NAMALWA (cell line): Measurements from ENCODE around the gene UBTD2.
"Not testable (repeated sequence)": the region's sequence is repeated elsewhere in the genome, so short reads cannot be mapped to it uniquely, and the experiment has no call there.

Experiments
- DNase-seq: peaks from one replicate; pipeline ENCODE4 v3.0.0-alpha.2; 2015; ENCODE audit warnings: low spot score

UBTD2 gene

GRCh38 chr5:172251419-172251818 is 32.1 kb downstream of the UBTD2 start:
- no peak for DNase-seq

DNA sequence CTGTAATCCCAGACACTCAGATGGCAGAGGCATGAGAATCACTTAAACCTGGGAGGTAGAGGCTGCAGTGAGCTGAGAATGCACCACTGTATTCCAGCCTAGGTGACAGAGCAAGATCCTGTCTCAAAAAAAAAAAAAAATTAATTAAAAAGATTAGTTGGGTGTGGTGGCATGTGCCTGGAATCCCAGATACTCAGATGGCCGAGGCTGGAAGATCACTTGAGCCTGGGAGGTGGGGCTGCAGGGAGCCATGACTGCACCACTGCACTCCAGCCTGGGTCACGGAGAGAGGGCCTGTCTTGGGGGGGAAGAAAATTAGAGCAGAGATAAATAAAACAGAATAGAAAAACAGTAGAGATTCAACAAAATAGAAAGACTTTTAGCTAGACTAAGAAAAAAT is 34.9 kb downstream of the UBTD2 start:
- DNase-seq, result no peak

DNA sequence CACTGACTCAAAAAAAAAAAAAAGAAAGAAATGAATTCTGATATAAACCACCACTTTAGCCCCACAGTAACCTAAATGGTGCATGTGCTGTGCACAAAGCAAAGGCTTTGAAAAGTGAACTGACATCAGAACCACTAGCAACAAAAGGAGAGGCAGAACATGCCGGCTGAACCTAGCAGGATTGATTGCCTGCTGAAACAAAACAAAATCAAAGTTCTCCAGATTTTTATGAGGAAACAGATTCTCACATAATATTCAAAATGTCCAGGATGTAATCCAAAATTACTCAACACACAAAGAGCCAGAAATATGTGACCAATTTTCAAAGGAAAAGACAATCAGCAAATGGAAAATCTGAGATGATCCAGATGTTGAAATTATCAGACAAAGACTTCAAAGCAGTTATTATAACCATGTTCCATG is 37.9 kb downstream of the UBTD2 start:
- DNase-seq, result no peak

GRCh38 chr5:172245046-172245445 is 38.5 kb downstream of the UBTD2 start:
- DNase-seq, result no peak

DNA sequence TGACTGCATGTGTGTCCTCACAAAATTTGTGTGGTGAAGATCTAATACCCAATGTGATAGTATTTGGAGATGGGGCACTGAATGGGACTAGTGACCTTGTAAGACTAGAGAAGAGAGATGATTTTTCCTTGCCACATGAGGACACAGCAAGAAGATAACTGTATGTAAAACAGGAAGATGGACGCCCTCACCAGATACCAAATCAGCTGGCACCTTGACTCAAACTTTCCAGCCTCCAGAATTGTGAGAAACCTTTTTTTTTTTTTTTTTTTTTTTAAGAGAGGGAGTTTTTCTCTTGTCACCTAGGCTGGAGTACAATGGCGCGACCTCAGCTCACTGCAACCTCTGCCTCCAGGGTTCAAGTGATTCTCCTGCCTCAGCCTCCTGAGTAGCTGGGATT is 40.3 kb downstream of the UBTD2 start:
- DNase-seq, result no peak

DNA sequence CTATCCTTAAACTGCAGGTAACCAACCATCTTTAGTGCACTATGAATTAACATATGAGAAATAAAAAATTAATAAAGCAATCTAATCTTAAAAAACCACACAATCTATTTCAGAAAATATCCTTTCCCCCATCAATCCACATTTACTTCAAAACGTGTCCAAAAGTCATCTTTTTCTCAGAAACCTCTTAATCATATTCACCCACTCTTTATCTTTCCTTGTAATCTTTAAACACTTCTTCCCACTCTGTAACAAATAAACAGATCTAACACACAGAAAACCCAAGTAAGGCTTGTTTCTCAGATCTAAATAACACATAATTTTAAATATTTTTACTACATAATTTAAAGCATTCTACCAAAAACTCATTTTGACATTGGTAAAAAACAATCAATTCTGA is 45.2 kb downstream of the UBTD2 start:
- DNase-seq, result no peak

DNA sequence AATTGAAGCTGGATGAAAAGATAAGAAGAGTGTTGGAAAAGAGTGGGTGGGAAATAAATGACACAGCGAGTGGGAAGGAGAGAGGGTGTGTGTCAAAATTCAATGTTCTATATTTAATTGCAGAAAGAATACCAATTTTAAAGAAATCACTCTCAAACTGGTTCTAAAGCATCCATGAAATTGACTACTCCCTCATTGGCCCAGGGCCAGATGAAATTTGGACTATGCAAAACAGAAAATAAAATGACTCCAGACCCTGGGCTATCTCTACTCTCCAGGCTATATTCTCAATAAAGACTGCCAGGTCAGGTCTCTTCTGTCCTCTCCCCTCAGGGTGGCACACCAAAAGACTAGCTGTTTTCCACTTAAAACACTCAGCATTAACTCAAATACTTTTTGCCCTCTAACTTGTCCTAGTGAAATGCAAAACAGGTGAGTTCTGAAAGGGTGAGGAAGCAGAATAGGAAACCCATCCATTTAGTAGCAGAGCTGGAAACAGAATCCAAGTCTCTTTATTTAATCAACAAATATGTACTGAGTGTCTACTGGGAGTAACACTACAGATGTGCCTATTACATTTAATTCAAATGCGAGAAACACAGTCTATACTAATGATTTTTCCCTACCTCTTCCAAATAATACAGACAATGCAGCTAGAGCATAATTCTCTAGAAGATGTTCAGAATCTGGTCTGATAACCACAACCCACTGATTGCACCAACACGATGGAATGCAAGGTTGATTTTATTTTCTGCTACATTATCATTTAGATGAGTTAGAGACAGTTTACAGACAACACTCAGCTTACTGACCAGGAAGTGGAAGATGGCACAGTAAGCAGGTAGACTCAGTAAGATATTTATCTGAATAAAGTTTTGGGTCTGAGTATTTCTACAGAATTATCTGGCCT is 47.5 kb downstream of the UBTD2 start:
- DNase-seq, result no peak

- DNase-seq, result no peak
Measured at GRCh38 chr5:172235132-172235780, 48.3 kb downstream of the UBTD2 start.

DNA sequence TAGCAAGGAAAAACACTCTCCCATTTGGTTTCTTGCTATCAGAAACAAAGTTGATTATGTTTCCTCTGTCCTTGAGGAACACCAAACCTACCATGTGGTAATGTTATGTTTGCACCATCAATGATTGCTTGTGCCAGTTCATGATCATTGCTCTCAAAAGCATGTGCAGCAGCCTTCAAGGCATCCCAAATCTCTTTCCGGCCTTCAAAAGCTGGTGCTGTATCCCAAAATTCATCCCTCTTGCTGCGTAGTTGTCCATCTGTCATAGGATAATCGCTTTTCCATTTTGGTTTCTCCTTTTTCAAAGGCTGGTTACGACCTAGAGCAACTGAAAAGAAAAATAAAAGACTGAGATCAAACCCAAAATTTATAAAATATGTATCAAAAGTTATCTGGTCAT is 49.5 kb downstream of the UBTD2 start:
- no peak for DNase-seq

DNA sequence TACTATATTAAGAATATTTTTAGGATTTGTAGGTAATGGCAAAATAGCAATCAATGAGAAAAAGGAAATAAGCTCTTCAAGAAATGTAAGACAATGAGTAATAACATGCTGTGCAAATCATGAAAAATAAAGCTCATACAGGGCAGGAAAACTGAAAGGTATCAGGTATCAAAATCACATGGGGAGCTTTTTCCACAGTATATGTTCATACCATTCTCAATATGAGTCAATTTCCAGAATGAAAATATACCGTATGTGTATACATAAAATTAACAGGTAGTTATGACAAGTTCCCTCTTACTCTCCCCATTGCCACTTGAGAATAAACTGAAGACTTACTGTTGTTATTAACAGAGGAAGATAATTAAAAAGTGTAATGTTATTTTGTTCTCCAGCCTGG is 53.7 kb downstream of the UBTD2 start:
- no peak for DNase-seq

- no peak for DNase-seq
Measured at GRCh38 chr5:172224996-172225395, 58.6 kb downstream of the UBTD2 start.

DNA sequence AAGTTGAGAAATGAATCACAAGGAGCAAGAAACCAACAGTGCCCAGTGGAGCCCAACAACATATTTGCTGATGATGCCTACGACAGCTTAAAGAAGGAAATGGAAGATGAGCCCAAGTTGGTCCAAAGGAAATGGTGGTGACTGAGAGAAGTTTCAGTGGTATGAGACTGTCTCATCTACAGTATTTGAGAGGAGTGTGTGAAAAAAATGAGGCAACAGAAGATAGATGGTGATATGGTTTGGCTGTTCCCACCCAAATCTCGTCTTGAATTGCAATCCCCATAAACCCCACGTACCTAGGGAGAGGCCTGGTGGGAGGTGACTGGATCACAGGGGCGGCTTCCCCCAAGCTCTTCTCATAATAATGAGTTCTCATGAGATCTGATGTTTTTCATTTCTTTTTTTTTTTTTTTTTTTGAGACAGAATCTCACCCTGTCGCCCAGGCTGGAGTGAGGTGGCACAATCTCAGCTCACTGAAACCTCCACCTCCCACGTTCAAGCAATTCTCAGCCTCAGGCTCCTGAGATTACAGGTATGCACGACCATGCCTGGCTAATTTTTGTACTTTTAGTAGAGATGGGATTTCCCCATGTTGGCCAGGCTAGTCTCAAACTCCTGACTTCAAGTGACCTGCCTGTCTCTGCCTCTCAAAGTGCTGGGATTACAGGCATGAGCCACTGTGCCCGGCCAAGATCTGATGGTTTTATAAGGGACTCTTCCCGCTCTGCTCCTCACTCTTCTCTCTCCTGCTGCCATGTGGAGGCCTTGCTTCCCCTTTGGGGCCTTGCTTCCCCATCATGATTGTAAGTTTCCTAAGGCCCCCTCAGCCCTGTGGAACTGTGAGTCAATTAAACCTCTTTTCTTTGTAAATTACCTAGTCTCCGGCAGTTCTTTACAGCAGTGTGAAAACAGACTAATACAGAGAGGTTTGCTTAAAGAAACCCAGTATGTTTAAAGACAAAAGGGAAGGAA is 59.4 kb downstream of the UBTD2 start:
- no peak for DNase-seq

DNA sequence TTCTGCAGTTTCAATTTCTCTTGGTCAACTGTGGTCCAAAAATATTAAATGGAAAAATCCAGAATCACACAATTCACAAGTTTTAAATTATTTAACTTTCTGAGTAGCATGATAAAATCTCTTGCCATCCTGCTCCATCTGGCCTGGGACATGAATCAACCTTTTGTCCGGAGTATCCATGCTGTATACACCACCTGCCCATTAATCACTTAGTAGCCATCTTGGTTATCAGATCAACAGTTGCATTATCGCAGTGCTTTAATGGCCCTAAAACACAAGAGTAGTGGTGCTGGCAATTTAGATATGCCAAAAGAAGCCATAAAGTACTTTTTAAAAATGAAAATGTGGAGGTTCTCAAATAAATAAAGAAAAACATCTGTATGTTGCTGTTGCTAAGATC is 64.3 kb downstream of the UBTD2 start:
- no peak for DNase-seq

- no peak for DNase-seq
Measured at GRCh38 chr5:172216345-172216744, 67.2 kb downstream of the UBTD2 start.

DNA sequence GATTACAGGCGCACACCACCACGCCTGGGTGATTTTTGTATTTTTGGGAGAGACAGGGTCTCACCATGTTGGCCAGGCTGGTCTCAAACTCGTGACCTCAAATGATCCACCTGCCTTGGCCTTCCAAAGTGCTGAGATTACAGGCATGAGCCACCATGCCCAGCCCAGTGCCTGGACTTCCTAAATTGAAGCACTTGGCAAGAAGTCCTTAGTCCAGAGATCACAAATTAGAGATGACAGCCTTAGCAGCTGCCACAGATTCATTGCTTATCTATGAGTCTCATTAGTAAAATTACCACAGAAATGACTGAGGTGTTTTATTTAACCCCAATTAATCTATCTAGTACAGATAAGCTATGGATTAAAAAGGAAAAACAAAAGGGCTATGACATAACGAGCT is 70.4 kb downstream of the UBTD2 start:
- no peak for DNase-seq

DNA sequence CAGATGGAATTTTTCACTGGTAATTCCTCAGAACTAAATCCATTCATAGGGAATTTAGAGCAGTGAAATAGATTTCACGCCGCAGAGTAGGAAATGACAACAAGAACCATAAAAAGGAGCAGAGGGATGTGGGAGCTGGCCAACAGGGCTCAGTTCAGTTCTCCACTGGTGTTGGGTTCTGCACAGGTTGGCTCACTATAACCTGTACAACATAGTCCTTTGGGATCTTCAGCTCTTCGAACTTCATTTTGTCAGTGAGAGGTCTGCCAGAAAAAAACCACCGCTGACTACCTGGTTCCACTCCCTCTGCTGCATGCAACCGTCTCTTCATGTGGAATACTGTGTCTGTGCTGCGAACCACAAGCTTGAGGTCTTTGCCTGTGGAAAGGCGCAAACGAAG is 71.9 kb downstream of the UBTD2 start:
- no peak for DNase-seq

DNA sequence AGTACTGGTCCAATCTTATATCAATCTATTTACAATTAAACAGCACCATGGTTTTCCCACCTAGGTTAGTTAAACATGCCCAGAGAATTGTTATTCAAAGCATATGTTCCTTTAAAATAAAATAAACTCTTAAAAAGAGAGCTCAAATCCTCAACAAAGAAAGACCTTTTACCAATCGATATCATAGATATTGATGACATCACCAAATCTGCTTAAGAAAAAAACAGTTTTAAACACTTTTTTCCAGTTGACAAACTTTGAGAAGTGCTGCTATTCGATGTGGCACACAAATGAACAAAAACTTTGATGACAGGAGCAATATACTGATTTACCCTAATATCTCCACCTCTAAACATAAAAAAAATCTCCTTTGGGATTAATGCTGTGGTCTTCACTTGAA is 73.8 kb downstream of the UBTD2 start:
- no peak for DNase-seq

GRCh38 chr5:172207511-172207910 is 76.1 kb downstream of the UBTD2 start:
- DNase-seq, result no peak

GRCh38 chr5:172205984-172206383 is 77.6 kb downstream of the UBTD2 start:
- DNase-seq, result not testable (repeated sequence)

GRCh38 chr5:172200476-172200875 is 83.1 kb downstream of the UBTD2 start:
- DNase-seq, result no peak

DNA sequence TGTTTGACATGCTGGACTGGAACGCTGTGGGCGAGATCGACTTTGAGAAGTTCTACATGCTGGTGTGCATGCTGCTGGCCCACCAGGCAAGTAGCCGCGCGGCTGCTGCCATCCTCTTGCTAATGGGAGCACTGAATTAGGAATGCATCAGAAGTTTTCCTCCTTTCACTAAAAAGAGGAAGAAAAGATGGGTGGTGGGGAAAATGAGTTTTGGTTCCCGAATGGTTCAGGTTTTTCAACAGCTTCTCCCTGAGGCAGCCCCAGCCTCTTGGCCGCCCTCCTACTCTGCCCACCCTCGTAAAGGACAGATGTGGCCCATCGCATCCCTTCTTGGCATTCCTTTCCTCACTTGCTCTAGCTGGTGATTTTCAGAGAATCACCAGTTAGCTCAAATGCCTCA is 84.1 kb downstream of the UBTD2 start:
- no peak for DNase-seq

- DNase-seq, result not testable (repeated sequence)
Measured at GRCh38 chr5:172197775-172198174, 85.8 kb downstream of the UBTD2 start.
